GM20431 (cell line): Measurements from ENCODE around the gene PDE8A.

Experiments used
- in situ Hi-C: fragments of 300-500 bp; cut with MseI, MboI; formaldehyde crosslinking; loops from one replicate; pipeline ENCODE4 v1.15.0; 2020; ENCODE audit warnings: low sequenced_read_pairs; ENCODE audit not compliant: unreplicated experiment

Gene PDE8A

GRCh38 chr15:85114886-85115285 is 133.2 kb downstream of the PDE8A start:
- in situ Hi-C loops, result no loop called here

GRCh38 chr15:85116066-85116465 is 134.4 kb downstream of the PDE8A start:
- in situ Hi-C loops, result no loop called here

GRCh38 chr15:85116494-85116893 is 134.8 kb downstream of the PDE8A start:
- in situ Hi-C loops, result no loop called here

GRCh38 chr15:85116925-85117646 is 135.4 kb downstream of the PDE8A start:
- in situ Hi-C loops, result no loop called here

GRCh38 chr15:85118173-85118572 is 136.5 kb downstream of the PDE8A start:
- in situ Hi-C loops, result no loop called here

- in situ Hi-C loops, result no loop called here
Measured at GRCh38 chr15:85118581-85118980, 136.9 kb downstream of the PDE8A start.

GRCh38 chr15:85120351-85121113 is 138.9 kb downstream of the PDE8A start:
- in situ Hi-C loops, result no loop called here

GRCh38 chr15:85124173-85124572 is 142.5 kb downstream of the PDE8A start:
- in situ Hi-C loops, result no loop called here

- in situ Hi-C loops, result no loop called here
Measured at GRCh38 chr15:85125056-85125661, 143.5 kb downstream of the PDE8A start.

GRCh38 chr15:85128621-85129020 is 147.0 kb downstream of the PDE8A start:
- in situ Hi-C loops, result no loop called here

GRCh38 chr15:85129881-85130280 is 148.2 kb downstream of the PDE8A start:
- in situ Hi-C loops, result no loop called here

- in situ Hi-C loops, result no loop called here
Measured at GRCh38 chr15:85131915-85132314, 150.3 kb downstream of the PDE8A start.

- in situ Hi-C loops, result no loop called here
Measured at GRCh38 chr15:85133709-85134108, 152.1 kb downstream of the PDE8A start.

GRCh38 chr15:85137489-85138168 is 156.0 kb downstream of the PDE8A start:
- in situ Hi-C loops, result no loop called here

GRCh38 chr15:85139391-85139790 is 157.7 kb downstream of the PDE8A start:
- in situ Hi-C loops, result no loop called here

- in situ Hi-C loops, result no loop called here
Measured at GRCh38 chr15:85141726-85142125, 160.1 kb downstream of the PDE8A start.

- in situ Hi-C loops, result no loop called here
Measured at GRCh38 chr15:85142312-85142711, 160.7 kb downstream of the PDE8A start.

GRCh38 chr15:85149465-85150129 is 167.9 kb downstream of the PDE8A start:
- in situ Hi-C loops, result no loop called here

GRCh38 chr15:85150130-85150480 is 168.4 kb downstream of the PDE8A start:
- in situ Hi-C loops, result no loop called here

GRCh38 chr15:85151145-85151544 is 169.5 kb downstream of the PDE8A start:
- in situ Hi-C loops, result no loop called here
